GM21390 (cell line): ENCODE results near the gene NCAM2.

ENCODE experiments used
- ATAC-seq: cut with Tn5 transposase; IDR thresholded peaks from one replicate; pipeline ENCODE4 v1.9.1; 2021; ENCODE audit not compliant: unreplicated experiment

The NCAM2 gene

DNA sequence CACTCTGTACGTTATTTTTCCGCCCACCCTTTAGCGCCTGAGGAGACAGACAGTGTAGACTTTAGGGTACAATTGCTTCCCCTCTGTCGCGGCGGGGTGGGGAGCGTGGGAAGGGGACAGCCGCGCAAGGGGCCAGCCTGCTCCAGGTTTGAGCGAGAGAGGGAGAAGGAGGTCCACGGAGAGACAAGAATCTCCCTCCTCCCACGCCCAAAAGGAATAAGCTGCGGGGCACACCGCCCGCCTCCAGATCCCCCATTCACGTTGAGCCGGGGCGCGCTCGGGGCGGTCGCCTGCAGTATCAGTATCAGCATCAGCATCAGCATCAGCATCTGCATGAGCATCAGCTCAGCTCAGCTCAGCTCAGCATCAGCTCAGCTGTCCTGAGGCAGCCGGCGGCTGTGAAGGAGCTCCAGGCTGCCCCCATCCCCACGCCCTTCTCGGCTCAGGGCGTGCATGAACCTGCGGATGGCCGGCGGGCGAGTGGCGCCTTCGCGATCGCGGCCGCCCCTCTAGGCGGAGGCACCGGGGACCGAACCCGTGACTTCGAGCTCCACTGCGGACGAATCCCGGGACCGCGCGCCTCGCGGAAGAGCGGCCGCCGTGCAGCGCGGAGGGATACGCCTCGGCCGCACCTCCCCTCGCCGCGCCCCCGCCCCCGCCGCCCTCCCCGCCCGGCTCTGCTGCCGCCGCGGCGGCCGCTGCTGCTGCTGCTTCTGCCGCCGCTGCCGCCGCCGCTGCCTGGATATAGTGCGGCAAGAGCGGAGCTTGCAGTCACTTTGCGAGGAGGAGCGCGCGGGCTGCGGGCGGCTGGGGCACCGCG is at the start of gene NCAM2:
NCAM2 (plus strand) TSS at position 774 of the 820 bp plus-strand sequence.
- ATAC-seq: no peak

DNA sequence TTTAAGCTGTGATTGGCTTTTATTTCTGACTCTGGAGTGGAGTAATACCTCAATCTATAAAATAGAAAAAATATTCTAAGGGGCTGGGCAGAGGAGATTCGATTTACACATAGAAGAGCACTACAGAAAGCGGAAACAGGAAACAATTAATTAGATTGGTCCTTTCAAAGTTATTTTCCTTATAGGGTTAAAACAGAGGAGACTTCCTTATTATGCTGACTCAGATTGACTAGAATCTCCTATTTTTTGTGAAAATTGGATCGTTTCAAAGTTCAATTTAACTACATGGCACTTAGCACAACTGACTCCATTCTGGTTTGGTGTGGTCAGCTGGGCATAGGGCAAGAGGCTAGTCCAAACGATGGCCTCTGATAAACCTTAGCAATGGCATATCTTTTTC is 48.3 kb upstream of the NCAM2 start:
- no peak for ATAC-seq

GRCh38 chr21:20965816-20966215 is 32.4 kb upstream of the NCAM2 start:
- no peak for ATAC-seq

DNA sequence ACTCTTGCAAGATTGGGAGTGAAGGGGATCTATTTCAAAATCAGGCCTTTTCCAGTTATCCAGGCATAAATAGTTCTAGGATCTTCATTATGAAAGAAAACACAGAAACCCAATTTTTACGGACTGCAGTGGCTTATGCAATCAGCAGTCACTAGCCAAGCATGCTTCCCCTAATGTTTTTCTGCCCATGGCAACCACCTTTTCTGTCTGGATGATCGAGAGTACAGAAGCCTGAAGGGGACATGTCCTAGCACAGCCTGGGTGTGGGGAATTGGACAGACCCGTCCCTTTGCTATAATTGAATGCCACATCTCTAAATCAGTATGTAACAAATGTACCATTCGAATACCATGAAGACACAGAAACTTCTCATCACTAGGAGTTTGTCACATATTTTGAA is 29.8 kb upstream of the NCAM2 start:
- ATAC-seq: no peak

DNA sequence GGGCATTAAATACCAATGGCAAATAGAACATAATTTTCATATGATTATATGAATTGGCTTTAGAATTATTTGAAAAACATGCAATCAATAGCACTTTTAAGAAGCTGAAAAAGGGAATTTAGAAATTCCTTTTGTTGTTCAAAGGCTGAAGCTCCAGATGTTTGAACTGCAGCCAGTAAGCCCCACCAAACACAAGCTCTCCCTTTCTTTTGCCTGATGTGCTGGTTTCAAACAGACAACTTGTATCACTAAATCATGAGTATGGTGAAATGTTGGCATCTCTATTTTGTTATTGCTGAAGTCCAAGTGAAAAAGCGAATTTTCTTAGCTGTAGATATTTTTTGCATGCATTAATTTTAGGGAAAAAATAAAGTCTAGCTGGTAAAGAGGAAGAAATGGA is 27.5 kb upstream of the NCAM2 start:
- ATAC-seq: no peak

DNA sequence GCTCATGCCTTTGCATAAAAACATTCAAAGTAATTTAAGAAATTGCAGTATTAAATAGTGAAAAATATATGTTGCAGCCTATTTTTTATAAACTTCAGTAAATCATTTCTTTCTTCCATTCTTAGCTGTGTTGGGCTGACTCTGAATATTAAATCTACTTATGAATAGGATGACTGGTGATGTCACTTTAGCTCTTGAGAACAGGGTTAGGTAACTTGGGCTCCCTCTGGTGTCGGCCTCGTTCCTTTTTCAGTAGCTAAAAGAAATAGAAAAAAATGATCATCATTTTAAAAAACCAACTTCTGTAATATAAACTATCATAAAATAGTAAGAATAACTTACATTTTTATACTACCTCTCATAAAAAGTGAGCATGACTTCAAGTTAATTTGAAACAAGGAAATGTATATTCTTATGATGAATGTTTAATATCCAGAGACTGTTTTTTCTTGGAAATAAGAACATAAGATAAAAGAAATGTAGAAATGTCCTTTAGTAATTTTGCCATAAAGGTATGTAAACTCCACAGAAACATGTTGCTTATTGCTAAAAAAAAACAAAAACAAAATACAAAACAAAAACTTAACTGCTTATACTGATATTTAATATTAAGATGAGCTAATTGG is 26.8 kb upstream of the NCAM2 start:
- no peak for ATAC-seq

GRCh38 chr21:20994790-20995189 is 3.4 kb upstream of the NCAM2 start:
- no peak for ATAC-seq

- no peak for ATAC-seq
Measured at GRCh38 chr21:20996421-20997310, 1.5 kb upstream of the NCAM2 start.

DNA sequence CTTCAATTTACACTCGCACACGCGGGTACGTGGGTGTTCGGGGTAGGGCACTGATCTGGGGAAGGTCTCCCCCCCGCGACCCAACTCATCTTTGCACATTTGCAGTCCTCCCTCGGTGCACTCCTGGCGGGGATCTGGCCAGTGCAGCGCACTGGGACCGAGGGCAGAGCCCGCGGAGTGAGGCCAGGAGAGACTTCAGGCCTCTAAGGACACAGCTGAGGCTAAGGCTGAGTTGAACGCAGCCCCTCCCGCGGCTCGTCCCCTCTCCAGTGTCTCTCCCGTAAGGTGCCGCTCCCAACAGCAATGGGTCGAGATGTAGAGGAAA is 936 bp upstream of the NCAM2 start:
- ATAC-seq: no peak

- no peak for ATAC-seq
Measured at GRCh38 chr21:20998456-20998789, 214 bp downstream of the NCAM2 start.

DNA sequence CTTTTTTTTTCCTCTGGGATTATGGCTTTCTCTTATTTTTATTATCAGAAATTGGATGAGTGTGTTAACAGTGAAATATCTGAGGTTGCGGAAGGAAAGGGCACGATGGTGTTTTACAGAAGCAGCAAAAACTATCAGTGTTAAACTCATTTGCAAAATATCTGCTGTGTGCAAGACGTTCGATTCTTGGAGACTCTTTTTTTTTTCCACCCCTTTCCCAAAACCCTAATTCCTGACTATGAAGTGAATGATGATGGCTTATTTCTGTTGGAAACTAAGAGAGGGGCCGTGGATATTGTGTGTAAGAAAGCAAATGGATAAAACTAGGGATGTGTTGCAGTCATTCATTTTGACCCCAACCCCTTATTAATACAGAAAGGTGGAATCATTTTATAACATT is 677 bp downstream of the NCAM2 start:
- ATAC-seq: no peak

DNA sequence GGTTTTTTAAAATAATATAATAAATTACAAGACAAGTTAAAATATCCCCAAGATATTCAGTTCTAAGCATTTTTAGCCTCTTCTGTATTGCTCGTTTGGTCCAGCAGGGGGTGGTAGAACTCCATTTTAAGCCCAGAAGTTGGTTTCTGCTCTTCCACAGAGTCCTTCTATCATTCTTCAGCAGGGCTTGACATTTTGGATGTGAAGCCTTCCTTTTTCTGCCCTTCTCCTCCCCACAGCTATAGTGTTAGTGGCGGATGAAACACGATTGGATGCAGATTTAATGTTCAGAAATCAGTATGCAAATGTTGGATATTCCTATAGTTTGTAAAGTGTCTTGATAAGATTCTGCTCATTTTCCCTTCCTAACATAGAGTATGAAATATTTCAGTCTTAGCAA is 1.4 kb downstream of the NCAM2 start:
- ATAC-seq: no peak

GRCh38 chr21:21000591-21001175 is 2.5 kb downstream of the NCAM2 start:
- ATAC-seq: no peak

- no peak for ATAC-seq
Measured at GRCh38 chr21:21001591-21002100, 3.4 kb downstream of the NCAM2 start.

- no peak for ATAC-seq
Measured at GRCh38 chr21:21002153-21002552, 3.9 kb downstream of the NCAM2 start.

- no peak for ATAC-seq
Measured at GRCh38 chr21:21003701-21004100, 5.5 kb downstream of the NCAM2 start.

DNA sequence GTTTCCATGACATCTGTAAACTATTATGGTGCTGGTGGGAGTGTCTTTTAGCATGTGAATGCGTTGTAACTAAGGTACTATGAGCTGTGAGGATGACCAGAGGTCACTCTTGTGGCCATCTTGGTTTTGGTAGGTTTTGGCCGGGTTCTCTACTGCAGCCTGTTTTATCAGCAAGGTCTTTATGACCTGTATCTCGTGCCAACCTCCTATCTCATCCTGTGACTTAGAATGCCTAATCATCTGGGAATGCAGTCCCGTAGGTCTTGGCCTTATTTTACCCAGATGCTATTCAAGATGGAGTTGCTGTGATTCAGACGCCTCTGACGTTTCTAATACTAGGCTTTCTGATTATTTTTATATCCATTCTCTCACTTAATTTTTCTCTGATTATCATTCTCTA is 9.4 kb downstream of the NCAM2 start:
- ATAC-seq: no peak

- ATAC-seq: no peak
Measured at GRCh38 chr21:21010228-21010627, 12.0 kb downstream of the NCAM2 start.

DNA sequence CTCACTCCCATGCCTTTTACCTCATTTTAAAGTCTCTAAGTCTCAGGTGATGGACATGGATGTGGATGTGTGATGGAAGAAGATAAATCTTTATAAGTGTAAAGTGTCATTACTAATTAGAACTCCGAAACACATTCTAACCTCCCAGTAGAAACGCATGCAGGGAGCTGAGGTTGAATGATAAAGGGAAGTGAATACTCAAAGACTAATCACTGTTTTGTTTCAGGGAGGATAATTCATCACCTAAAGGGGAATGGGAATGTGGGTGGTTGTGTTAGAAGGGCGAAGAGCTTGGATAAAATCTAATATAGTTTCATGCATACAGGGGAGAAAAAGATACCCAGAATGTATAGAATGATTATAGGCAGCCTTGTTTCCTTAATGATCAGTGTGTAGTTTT is 12.5 kb downstream of the NCAM2 start:
- no peak for ATAC-seq

- no peak for ATAC-seq
Measured at GRCh38 chr21:21018821-21019220, 20.6 kb downstream of the NCAM2 start.

DNA sequence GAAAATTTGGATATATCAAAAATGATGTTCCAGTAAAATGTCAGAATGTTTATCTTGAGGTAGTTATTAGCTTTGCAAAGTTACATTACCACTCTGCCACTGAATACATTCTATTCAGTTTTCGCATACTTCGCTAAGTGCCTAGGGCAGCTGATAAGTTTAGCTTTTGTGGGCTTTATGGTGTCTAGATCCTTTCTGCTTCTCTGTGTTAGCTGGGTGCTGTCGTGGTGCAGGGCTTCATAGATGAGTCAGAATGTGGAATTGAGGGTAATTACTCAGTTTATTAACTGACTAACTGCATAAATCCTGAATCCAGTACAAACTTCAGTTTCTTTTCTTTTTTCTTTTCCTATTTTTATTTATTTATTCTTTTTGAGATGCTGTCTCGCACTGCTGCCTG is 21.5 kb downstream of the NCAM2 start:
- ATAC-seq: no peak
